Activated CD8-positive, alpha-beta memory T cell treated with anti-CD3 and anti-CD28 coated beads, Interleukin-2, amount 50 U/mL, for 48 hours (primary cell): ENCODE results near the gene CYS1.

Experiments used
- DNase-seq: peaks from one replicate; pipeline ENCODE4 v3.0.0-alpha.2; 2020

The CYS1 gene

DNA sequence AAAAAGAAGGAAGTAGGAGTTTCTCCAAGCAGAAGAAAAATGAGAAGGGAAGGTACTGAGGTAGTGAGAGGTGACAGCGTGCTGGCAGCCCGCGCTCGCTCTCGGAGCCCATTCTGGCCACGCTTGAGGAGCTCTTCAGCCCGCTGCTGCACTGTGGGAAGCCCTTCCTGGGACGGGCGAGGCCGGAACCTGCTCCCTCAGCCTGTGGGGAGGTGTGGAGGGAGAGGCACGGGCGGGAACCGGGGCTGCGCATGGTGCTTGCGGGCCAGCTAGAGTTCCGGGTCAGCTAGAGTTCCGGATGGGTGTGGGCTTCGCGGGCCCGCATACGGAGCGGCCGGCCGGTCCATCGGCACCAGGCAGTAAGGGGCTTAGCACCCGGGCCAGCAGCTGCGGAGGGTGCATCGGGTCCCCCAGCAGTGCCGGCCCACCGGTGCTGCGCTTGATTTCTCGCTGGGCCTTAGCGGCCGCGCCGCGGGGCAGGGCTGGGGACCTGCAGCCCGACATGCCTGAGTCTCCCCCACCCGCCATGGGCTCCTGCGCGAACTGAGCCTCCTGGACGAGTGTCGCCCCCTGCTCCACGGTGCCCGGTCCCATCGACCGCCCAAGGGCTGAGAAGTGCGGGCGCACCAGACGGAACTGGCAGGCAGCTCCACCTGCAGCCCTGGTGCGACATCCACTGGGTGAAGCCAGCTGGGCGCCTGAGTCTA is 11.1 kb upstream of the CYS1 start:
- peak; percentile 54 for DNase-seq

- DNase-seq, result no peak
Measured at GRCh38 chr2:10089565-10090190, 9.5 kb upstream of the CYS1 start.

DNA sequence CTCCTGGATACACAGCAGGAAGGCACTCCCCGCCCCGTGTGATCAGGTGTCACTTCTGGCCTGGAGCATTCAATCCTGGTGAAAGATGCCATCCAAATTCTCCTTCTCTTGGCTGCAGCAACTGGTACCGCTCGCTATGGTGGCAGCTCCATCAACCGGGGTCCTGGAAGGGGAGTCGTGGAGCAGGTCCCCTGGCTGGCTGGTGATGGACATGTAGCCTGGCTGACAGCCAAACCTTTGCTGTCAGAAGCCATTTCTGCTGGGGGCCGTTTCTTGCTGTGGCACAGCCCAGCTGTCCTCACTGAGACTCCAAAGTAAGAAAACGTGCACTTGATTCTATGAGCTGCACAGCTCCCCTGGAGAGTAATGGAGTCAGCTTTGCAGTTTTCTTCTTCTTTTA is 7.1 kb upstream of the CYS1 start:
- DNase-seq, result no peak

DNA sequence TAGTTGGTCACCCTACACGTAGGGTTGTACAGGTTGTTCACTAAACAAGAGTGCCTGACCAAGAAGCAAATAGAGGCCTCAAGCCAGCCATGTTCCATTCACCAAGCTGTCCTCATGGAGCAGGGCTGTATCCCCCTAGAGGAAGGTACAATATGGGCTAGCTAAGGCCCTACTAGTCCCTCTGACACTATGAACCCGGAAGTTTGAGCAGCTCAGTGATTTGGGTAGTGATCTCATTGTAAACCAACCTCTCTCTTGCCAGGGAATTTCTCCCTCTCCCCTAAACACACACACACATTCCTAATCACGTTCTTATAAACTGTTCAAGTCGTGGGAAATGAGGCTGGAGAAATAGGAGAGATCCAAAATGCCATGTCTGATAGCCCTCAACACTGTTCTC is 6.7 kb upstream of the CYS1 start:
- no peak for DNase-seq

DNA sequence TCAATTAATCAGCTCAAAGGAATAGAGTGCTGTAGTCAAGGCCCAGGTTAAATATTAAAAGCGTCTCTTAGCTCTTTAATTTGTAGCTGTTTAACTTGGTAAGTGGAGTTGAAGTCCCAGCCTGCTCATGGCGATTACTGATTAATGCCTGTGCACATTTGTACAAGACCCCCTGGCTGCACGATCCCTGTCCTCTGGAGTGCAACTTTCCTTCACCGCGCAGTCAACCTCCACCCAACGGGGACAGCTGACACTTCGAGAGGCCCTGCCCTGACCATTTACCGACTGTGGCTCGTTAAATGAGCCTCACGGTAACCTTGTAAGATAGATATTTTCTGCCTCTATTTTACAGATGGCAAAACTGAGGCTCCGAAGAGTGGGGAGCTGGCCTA is 5.5 kb upstream of the CYS1 start:
- no peak for DNase-seq

DNA sequence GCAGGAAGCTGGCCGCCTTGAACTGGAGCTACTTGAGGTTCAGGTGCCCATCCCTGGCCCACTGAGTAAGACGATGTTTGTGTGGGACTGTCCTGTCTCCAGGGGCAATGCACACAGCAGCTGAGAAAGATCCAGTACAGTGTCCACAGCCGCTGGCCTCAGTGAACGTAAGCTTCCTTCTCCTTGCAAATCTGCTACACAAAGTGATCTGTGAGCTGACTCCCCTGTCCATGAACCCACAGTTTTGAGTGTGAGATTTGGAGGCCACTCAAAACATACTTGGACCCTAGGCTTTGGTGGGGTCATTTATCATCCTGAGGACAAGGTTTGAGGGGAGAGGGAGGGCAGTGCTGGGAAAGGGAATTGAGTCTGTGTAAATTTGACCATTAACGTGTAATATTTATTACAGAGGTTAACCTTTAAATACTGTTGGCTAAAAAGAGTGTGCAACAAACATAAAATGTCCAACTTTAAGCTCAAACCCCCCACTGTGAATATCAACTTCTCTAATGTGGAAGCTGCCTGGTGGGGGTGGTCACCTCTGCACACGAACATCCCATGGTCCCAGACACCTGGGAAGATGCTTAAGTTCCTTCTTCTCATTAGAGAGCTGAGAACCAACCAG is 4.9 kb upstream of the CYS1 start:
- DNase-seq, result no peak

DNA sequence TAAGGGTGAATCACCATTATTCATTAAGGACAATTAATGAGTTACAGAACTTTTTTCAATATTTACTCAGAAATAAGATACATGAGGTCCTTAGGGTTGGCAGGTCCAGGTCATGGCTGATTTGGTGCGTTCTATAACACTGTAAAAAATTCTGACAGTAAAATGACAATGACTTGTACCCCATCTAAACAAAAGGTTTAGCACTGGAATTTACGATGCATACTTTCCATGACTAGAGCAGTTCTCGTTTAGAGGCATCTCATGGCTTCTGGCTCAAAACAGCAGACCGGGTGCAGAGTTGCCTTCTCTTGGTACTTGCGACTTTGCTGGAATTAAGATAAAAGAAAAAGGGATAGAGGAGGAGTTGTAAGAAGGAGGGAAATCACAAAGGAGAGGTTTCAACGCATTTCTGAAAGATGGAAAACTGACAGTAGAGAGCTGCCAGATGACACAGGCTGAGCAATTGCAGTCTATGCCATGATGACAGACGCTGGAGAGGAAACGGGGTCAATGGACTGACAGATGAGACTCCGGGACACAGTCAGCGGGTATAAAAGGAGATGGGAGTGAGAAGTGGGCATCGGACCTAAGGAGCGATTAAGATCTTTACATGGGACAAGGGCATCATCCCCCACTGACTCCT is 4.1 kb upstream of the CYS1 start:
- no peak for DNase-seq

DNA sequence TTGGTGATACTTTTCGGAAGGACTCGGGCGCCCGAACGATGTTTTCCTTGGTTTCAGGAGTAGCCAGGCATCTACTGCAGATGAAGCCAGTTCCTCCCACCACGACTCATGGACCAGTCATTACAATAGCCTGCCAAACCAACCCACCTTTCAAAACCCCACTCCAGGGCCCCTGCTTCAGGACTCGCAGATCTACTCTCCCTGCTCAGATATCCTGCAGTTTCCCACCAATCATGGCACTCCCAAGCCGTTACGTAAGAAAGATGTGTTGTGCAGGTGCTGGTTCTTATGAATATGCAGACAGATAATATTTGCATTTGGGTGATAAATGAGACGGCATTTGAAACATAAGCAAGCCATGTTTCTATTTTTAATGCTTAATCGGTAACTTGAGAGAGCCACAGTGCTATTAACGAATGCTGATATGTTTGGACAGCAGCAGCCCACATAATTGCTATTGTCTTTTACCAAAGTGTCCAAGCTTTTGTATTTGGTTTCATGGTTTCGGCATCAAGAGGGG is 3.5 kb upstream of the CYS1 start:
- DNase-seq, result no peak

GRCh38 chr2:10083046-10083445 is 2.8 kb upstream of the CYS1 start:
- DNase-seq, result no peak

GRCh38 chr2:10080536-10081304 is 509 bp upstream of the CYS1 start:
- peak; percentile 61 for DNase-seq

- peak; percentile 54 for DNase-seq
Measured at GRCh38 chr2:10079266-10079869, 843 bp downstream of the CYS1 start.

DNA sequence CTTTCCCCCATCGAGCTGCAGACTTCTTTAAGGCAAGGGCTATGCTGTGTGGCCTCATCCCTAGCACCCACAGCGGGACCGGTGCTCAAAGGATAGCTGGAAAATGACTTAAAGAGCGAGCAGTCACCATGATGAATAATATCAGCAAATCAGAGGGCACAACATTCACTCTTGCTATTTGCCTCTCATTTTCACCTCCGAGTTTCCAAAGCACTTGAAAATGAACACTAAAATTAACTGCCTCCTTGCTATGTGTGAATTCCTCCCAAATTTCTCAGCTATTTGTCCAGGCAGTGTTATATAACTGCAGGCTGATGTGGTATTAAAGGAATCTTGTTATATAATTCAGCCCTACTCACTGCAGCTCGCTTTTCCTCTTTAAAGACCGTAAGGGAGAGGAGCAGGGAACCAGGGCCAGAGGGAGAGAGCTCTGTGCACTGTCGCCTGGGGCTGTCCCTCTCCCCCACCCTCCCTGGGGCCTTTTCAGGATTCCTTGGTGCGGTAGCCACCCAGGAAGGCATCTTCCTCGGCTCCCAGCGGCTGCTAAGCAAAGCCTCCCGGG is 1.4 kb downstream of the CYS1 start:
- no peak for DNase-seq

DNA sequence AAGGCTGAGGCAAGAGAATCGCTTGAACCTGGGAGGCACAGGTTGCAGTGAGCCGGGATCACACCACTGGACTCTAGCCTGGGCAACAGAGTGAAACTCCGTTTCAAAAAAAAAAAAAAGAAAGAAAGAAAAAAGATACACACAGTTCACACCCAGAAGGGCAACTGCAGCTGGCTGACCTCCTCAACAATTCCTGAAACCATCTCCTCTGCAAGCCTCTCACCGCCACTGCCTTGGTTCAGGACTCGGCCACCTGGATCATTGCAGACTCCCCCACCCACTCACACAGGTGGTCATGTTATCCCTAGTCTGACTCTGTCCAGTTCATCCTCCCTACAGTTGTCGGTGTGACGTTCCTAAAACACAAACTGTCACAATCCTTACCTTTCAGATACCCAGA is 2.2 kb downstream of the CYS1 start:
- no peak for DNase-seq

- DNase-seq, result no peak
Measured at GRCh38 chr2:10076988-10077527, 3.2 kb downstream of the CYS1 start.

GRCh38 chr2:10076511-10076910 is 3.7 kb downstream of the CYS1 start:
- no peak for DNase-seq

DNA sequence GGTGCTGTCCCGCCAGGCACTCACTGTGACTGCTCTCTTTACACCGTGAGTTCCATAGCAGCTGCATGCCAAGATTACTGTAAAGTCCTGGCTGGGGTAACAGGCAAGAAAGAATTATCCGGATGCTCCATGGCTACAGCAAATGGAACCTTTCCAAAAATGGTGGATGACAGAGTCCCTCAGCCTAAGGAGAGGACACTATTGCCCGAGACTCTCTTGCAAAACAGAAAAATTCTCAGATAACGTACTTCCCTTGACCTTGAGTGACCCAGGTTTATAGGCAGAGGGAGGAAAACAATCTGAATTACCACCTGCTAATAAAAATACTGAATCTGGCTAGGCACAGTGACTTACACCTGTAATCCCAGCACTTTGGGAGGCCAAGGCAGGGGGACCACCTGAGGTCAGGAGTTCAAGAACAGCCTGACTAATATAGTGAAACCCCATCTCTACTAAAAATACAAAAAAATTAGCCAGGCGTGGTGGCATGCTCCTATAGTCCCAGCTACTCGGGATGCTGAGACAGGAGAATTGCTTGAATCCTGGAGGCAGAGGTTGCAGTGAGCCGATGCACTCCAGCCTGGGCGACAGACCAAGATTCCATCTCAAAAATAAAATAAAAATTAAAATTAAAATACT is 4.5 kb downstream of the CYS1 start:
- DNase-seq, result no peak

DNA sequence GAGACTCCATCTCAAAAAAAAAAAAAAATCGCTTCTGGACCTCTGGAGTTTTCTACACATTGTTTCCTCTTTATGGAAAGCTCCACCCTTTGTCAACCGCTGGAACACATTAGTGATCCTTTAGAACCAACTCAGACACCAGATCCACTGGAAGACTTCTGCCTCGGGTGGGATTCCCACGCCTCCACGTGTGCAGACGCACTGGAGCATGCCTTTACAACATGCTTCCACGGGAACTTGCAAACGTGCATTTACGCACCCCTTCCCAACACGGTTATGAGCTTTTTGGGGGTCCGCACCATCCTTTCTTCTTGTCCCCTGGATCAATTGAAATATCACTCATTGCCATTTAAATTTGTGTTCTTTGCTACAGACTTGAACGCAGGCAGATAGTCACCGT is 5.1 kb downstream of the CYS1 start:
- DNase-seq, result no peak

DNA sequence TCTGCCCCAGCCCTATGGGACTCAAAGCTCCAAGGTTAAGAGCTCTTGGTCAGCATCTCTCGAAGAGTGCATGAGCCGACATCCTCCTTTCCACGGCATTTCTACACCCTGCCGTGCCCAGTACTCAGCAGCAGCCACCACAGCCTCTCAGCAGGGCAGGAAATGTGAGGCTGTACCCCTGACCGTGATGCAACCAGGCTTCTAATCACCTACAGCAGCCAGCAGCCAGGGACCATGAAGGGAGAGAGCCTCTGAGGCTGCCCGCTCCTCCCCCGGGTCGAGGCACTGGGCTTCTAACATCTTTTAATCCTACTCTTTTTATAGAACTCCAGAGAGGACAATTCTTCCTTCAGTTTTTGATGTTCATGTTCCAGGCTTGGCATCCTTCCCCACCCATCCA is 6.5 kb downstream of the CYS1 start:
- DNase-seq, result no peak

DNA sequence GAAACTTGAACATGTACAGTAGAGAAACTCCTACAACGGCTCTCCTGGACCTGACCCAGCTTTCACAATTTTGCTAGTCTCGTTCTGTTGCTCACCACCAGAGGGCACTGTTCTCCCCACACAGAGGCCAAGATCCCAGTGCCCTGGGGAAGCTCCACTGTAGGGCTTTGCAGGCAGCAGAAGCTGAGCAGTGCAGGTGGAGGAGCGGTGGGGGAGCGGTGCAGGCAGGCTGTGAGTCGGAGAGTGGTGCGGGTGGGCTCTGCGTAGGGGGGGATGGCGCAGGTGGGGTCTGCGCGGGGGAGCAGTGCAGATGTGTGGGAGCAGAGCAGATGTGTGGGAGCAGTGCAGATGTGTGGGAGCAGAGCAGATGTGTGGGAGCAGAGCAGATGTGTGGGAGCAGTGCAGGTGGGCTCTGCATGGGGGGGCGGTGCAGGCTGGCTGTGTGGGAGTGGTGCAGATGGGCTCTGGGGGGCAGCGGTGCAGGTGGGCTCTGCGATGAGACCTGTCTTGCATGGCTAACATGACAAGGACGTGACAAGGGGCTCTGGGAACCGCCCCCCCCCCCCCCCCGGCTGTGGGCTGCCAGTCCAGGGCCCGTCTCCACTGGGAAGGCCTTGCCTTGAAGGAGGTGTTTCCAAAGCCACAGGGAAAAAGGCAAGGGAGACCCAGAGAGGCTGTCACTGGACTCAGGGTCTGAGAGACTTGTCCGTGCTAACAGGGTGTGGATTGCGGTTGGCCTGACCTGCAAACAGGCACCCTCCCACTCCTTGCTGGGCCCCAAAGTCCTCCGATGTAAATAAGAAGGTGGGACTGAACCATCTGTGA is 7.3 kb downstream of the CYS1 start:
- peak; percentile 83 for DNase-seq

DNA sequence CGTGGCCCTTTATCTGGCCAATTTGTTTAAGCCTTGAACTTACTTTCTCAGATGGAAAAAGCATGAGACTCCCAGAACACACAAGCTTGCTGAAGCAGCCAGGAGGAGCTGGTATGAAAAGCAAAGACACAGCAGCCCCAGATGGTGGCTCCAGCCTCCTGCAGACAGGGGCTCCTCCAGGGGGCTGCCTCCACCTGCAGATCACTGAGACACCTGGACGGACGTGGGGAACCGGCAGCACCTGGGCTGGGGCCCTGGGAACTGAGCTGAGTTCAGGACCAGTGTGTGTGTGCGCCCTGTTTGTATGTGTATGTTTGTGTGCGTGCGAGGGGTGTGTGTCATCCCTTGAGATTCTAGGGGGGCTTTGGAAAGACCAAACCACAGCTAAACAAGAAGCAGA is 8.6 kb downstream of the CYS1 start:
- no peak for DNase-seq

DNA sequence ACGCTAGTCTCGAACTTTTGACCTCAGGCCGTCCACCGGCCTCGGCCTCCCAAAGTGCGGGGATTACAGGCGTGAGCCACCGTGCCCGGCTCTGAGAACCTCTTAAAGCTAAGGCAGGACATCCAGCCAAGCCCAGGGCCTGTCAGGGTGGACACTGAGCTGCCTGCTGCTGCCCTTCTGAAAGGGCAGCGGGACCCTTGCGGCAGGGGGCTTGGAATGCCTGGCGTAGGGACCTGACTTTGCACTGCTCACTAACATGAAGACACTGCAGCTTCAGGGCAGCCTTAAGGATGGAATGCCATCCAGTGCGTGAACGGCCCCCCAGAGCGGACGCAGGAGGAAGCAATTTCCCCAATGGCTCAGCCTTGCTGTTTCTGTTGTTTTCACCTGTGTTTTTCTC is 9.0 kb downstream of the CYS1 start:
- no peak for DNase-seq
